Measurements from ENCODE around the gene ZNF740. TPM values are rescaled to one million over a fixed set of nuclear protein-coding genes. Genes with fewer than 3 reads are reported as not detected.

The ZNF740 gene
- total and polyA plus RNA-seq, 2 of the 8 experiments (the other 6 are each of a cell fraction or from before 2014, with no cell fraction given), result 8.2 to 40.0 TPM

GRCh38 chr12:53171725-53172329 is 8.7 kb upstream of the ZNF740 start:
- no peaks in the 10 kb centered on the region for H3K23me2 ChIP-seq (ENCODE audit: low read depth, low read length)
- H4K8ac ChIP-seq (ENCODE audit: extremely low read depth, insufficient read depth, low read length), result no peak overlapping the region
- no peak overlapping the region for H2AK5ac ChIP-seq (ENCODE audit: low read depth, low read length)
- H2BK5ac ChIP-seq (ENCODE audit: low read depth, low read length), result no peak overlapping the region
- peaks cover 14 to 51% (median 42%) of the 10 kb centered on the region in 4 experiments for H3K27me3 ChIP-seq (replicated peaks in 1 of 4; ENCODE audit: control insufficient read depth in 3 of 4, extremely low read depth in 1 of 4, insufficient read depth in 3 of 4, low read length in 3 of 4)
- WGBS, 2 experiments (ENCODE audit: extremely low coverage in 1 of 2, insufficient coverage in 1 of 2, insufficient read length in 1 of 2, insufficient replicate concordance in 2 of 2, low coverage in 1 of 2, low lambda C conversion rate in 2 of 2, missing lambda C conversion rate in 1 of 2), result 75% methylated on average over 10 of the region's 10 CpGs; no CpG with 5 or more reads in 1 of the 2 experiments
- no peak overlapping the region for H3K27ac ChIP-seq (ENCODE audit: low read depth, low read length)
- H4K5ac ChIP-seq (ENCODE audit: insufficient read length, low read depth, low read length), result no peak overlapping the region
- no peak overlapping the region for H4K91ac ChIP-seq (replicated peaks; ENCODE audit: insufficient read length, low read length)
- H3K4me1 ChIP-seq (replicated peaks in 1 of 4; ENCODE audit: control insufficient read depth in 3 of 4, insufficient read depth in 4 of 4, low read length in 3 of 4), result peaks cover 1 to 5% (median 4%) of the 10 kb centered on the region in 4 experiments; a peak in 4 of 7 replicates
- no peak overlapping the region for H3K9ac ChIP-seq (replicated peaks in 1 of 4; ENCODE audit: extremely low read depth in 1 of 4, low read depth in 3 of 4, low read length in 3 of 4)
- H3K23ac ChIP-seq (ENCODE audit: insufficient read length), result no peak overlapping the region
- no peaks in the 10 kb centered on the region for H3K9me3 ChIP-seq (ENCODE audit: insufficient read depth in 2 of 2, low read depth in 1 of 2, low read length in 1 of 2)
- no peak overlapping the region for H2BK15ac ChIP-seq (ENCODE audit: low read length)
- H2AFZ ChIP-seq (ENCODE audit: low read length), result no peak overlapping the region
- ChIA-PET CTCF (ENCODE audit: partially characterized antibody) (interaction anchor here (0.6 to 6.2 kb wide), 10 partner anchors 12 to 106 kb away, joined by 3 to 80 read pairs (median 4); partner anchors contain the start of gene ESPL1), POLR2A (ENCODE audit: partially characterized antibody) (interaction anchor here (1.0 to 2.5 kb wide), 4 partner anchors 9 to 100 kb away, joined by 3 to 8 read pairs (median 4); partner anchors contain the start of genes CSAD, ESPL1 and ZNF740)
- H3K56ac ChIP-seq (replicated peaks; ENCODE audit: insufficient read length, low read depth, low read length), result no peak overlapping the region
- H3K79me1 ChIP-seq (ENCODE audit: low read depth, low read length), result no peaks in the 10 kb centered on the region
- H3K4me3 ChIP-seq (ENCODE audit: extremely low read depth in 1 of 4, insufficient read depth in 2 of 4, low read depth in 3 of 4, low read length in 4 of 4), result no peak overlapping the region
- no peaks in the 10 kb centered on the region for H3K79me2 ChIP-seq (ENCODE audit: control insufficient read depth in 1 of 2, insufficient read depth in 2 of 2, low read length in 2 of 2)
- H2BK20ac ChIP-seq (ENCODE audit: low read length), result no peak overlapping the region
- H3K36me3 ChIP-seq (ENCODE audit: control insufficient read depth in 2 of 4, insufficient read depth in 4 of 4, low read length in 3 of 4), result no peaks in the 10 kb centered on the region
- H2BK12ac ChIP-seq (ENCODE audit: low read depth, low read length), result no peak overlapping the region
- H3K14ac ChIP-seq (ENCODE audit: insufficient read length), result no peak overlapping the region
- H3K4ac ChIP-seq (replicated peaks; ENCODE audit: insufficient read length, low read depth, low read length), result no peak overlapping the region
- no peak overlapping the region for H2BK120ac ChIP-seq (replicated peaks; ENCODE audit: low read depth, low read length)
- peaks cover 5 to 10% of the 10 kb centered on the region in 2 experiments for H4K20me1 ChIP-seq (replicated peaks in 1 of 2; ENCODE audit: control insufficient read depth in 1 of 2, insufficient read depth in 2 of 2, low read length in 2 of 2)
- FAIRE-seq (no peak), DNase-seq (ENCODE audit: low read depth in 1 of 2, low spot score in 2 of 2) (no peak)
- H3K18ac ChIP-seq (ENCODE audit: extremely low read depth, low read length), result no peak overlapping the region
- no peak overlapping the region for H3K4me2 ChIP-seq (ENCODE audit: insufficient read depth in 1 of 2, low read depth in 2 of 2, low read length in 2 of 2)
- no peak for TF ChIP-seq BRCA1 (IDR thresholded peaks at IDR 0.05; ENCODE audit: low read depth, low read length)
- TF ChIP-seq PHF8 (conservative IDR thresholded peaks at IDR 0.05; ENCODE audit: low read depth, low read length), result no peak
- TF ChIP-seq RFX5 (IDR thresholded peaks at IDR 0.05; ENCODE audit: borderline replicate concordance, low read depth, low read length), result no peak
- TF ChIP-seq EP300 (IDR thresholded peaks at IDR 0.05; ENCODE audit: borderline replicate concordance in 1 of 2, low read depth in 2 of 2, low read length in 2 of 2), result no peak
- TF ChIP-seq, protein P1, sequence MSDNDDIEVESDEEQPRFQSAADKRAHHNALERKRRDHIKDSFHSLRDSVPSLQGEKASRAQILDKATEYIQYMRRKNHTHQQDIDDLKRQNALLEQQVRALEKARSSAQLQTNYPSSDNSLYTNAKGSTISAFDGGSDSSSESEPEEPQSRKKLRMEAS (IDR thresholded peaks at IDR 0.05), result no peak
- no peak for TF ChIP-seq SP2 (IDR thresholded peaks at IDR 0.05; ENCODE audit: low read length)
- TF ChIP-seq TAF1 (IDR thresholded peaks at IDR 0.05; ENCODE audit: low read depth, low read length), result no peak
- no peak for TF ChIP-seq SUZ12 (IDR thresholded peaks at IDR 0.05; ENCODE audit: low read length)
- TF ChIP-seq CTBP2 (IDR thresholded peaks at IDR 0.05; ENCODE audit: borderline replicate concordance, insufficient read depth, insufficient read length, low read length), result no peak
- no peak for TF ChIP-seq CHD1 (IDR thresholded peaks at IDR 0.05; ENCODE audit: low read depth, low read length)
- TF ChIP-seq GABPA (IDR thresholded peaks at IDR 0.05; ENCODE audit: borderline replicate concordance, insufficient read depth, low read length), result no peak
- TF ChIP-seq CREB1 (IDR thresholded peaks at IDR 0.05), result no peak
